Measurements from ENCODE around the gene C1QL2. TPM values are rescaled to one million over a fixed set of nuclear protein-coding genes. Genes with fewer than 3 reads are reported as not detected.

The C1QL2 gene
- total and polyA plus RNA-seq, 2 experiments from 2014 or later = 0.30 TPM; not detected in 1

- Histone ChIP-seq H3K9me3 (ENCODE audit: low read depth) (no peaks in the 10 kb centered on the region), H3K36me3 (no peaks in the 10 kb centered on the region), H3K27me3 (no peaks in the 10 kb centered on the region), H3K4me3 (no peak overlapping the region), H3K4me1 (ENCODE audit: low read depth) (no peaks in the 10 kb centered on the region), H3K27ac (no peak overlapping the region)
- DNase-seq (ENCODE audit: low read depth in 1 of 2, low spot score in 1 of 2) = no peak
- no peak for TF ChIP-seq CTCF (IDR thresholded peaks at IDR 0.05; ENCODE audit: low read depth, low read length)
Measured at GRCh38 chr2:119184512-119184911, 26.0 kb upstream of the C1QL2 start.

- no peak for TF ChIP-seq CTCF (IDR thresholded peaks at IDR 0.05; ENCODE audit: low read depth, low read length)
- DNase-seq (ENCODE audit: low read depth in 1 of 2, low spot score in 1 of 2) = no peak
- H3K4me1 ChIP-seq (ENCODE audit: low read depth) = no peaks in the 10 kb centered on the region
- no peak overlapping the region for H3K4me3 ChIP-seq
- no peaks in the 10 kb centered on the region for H3K27me3 ChIP-seq
- no peaks in the 10 kb centered on the region for H3K9me3 ChIP-seq (ENCODE audit: low read depth)
- no peaks in the 10 kb centered on the region for H3K36me3 ChIP-seq
- no peak overlapping the region for H3K27ac ChIP-seq
Measured at GRCh38 chr2:119181791-119182445, 23.4 kb upstream of the C1QL2 start.

- H3K36me3 ChIP-seq = no peaks in the 10 kb centered on the region
- DNase-seq (ENCODE audit: low read depth in 1 of 2, low spot score in 1 of 2) = no peak
- no peak overlapping the region for H3K4me3 ChIP-seq
- H3K4me1 ChIP-seq (ENCODE audit: low read depth) = no peaks in the 10 kb centered on the region
- no peak for TF ChIP-seq CTCF (IDR thresholded peaks at IDR 0.05; ENCODE audit: low read depth, low read length)
- no peaks in the 10 kb centered on the region for H3K27me3 ChIP-seq
- H3K9me3 ChIP-seq (ENCODE audit: low read depth) = no peaks in the 10 kb centered on the region
- no peak overlapping the region for H3K27ac ChIP-seq
Measured at GRCh38 chr2:119181391-119181790, 22.8 kb upstream of the C1QL2 start.

DNA sequence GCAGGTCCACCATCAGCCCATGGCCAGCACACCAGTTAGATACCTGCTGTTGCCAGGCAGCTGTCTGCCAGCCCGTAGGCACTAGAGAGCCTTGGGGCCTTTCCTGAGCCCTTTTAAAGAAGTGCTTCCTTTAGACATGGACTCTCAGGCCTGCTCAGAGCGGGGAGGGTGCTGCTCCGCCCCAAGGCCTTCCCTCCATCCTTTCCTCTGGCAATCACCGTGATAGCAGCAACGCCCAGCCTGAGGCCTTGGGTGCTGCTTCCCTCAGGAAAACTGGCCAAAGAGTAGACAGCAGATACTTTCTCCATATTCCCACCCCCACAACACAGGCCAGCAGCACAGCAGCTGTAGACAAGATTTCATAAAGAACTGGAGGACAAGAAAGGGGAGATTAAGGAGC, 22.3 kb upstream of the C1QL2 start:
- DNase-seq (ENCODE audit: low read depth in 1 of 2, low spot score in 1 of 2) = no peak
- Histone ChIP-seq H3K9me3 (ENCODE audit: low read depth) (no peaks in the 10 kb centered on the region), H3K27ac (no peak overlapping the region), H3K36me3 (no peaks in the 10 kb centered on the region), H3K4me3 (no peak overlapping the region), H3K27me3 (no peaks in the 10 kb centered on the region), H3K4me1 (ENCODE audit: low read depth) (no peaks in the 10 kb centered on the region)
- TF ChIP-seq CTCF (IDR thresholded peaks at IDR 0.05; ENCODE audit: low read depth, low read length) = no peak

GRCh38 chr2:119179991-119180390, 21.4 kb upstream of the C1QL2 start:
- no peaks in the 10 kb centered on the region for H3K9me3 ChIP-seq (ENCODE audit: low read depth)
- no peaks in the 10 kb centered on the region for H3K36me3 ChIP-seq
- H3K27ac ChIP-seq = no peak overlapping the region
- no peaks in the 10 kb centered on the region for H3K4me1 ChIP-seq (ENCODE audit: low read depth)
- no peak overlapping the region for H3K4me3 ChIP-seq
- no peaks in the 10 kb centered on the region for H3K27me3 ChIP-seq
- no peak for TF ChIP-seq CTCF (IDR thresholded peaks at IDR 0.05; ENCODE audit: low read depth, low read length)
- DNase-seq (ENCODE audit: low read depth in 1 of 2, low spot score in 1 of 2) = no peak

All from cardiac muscle cell (in vitro differentiated cells and primary cell).